T-helper 1 cell (primary cell): ENCODE results near the gene PVALEF.

Experiments
- DNase-seq, 5 donors: peaks; one replicate each; pipeline ENCODE4 v3.0.0-alpha.2; 2012 to 2020

Gene PVALEF

GRCh38 chr17:81184555-81184954, 19.2 kb downstream of the PVALEF start:
- DNase-seq: no peak

GRCh38 chr17:81186203-81186602, 20.9 kb downstream of the PVALEF start:
- no peak for DNase-seq

GRCh38 chr17:81187120-81187519, 21.8 kb downstream of the PVALEF start:
- no peak for DNase-seq

GRCh38 chr17:81187586-81188490, 22.5 kb downstream of the PVALEF start:
- no peak for DNase-seq

GRCh38 chr17:81188491-81188840, 23.2 kb downstream of the PVALEF start:
- DNase-seq: no peak

GRCh38 chr17:81189016-81189415, 23.7 kb downstream of the PVALEF start:
- DNase-seq: no peak

- DNase-seq: no peak
These were observed 24.6 kb downstream of the PVALEF start for GRCh38 chr17:81189670-81190530.

- DNase-seq: no peak
These were observed 25.3 kb downstream of the PVALEF start for GRCh38 chr17:81190591-81190990.

GRCh38 chr17:81191116-81191515, 25.8 kb downstream of the PVALEF start:
- no peak for DNase-seq

GRCh38 chr17:81191646-81192045, 26.3 kb downstream of the PVALEF start:
- no peak for DNase-seq

- no peak for DNase-seq
These were observed 27.2 kb downstream of the PVALEF start for GRCh38 chr17:81192386-81193050.

- no peak for DNase-seq
These were observed 27.7 kb downstream of the PVALEF start for GRCh38 chr17:81193051-81193410.

- no peak for DNase-seq
These were observed 28.3 kb downstream of the PVALEF start for GRCh38 chr17:81193470-81194224.

GRCh38 chr17:81194225-81194760, 29.0 kb downstream of the PVALEF start:
- no peak for DNase-seq

- peak in 1 of 5 donors; percentile 5 for DNase-seq
These were observed 29.9 kb downstream of the PVALEF start for GRCh38 chr17:81194941-81195901.

- no peak for DNase-seq
These were observed 30.7 kb downstream of the PVALEF start for GRCh38 chr17:81195941-81196495.

GRCh38 chr17:81196505-81197408, 31.4 kb downstream of the PVALEF start:
- DNase-seq: peak in 1 of 5 donors; percentile 6

- peak in 1 of 5 donors; percentile 6 for DNase-seq
These were observed 32.1 kb downstream of the PVALEF start for GRCh38 chr17:81197409-81197795.

GRCh38 chr17:81197831-81198490, 32.7 kb downstream of the PVALEF start:
- DNase-seq: no peak
